Muscle layer of colon (tissue), 2 donors: Measurements from ENCODE around the gene SCYGR1.

Source experiments
- H3K27ac ChIP-seq: one replicate; pipeline ENCODE4 v1.7.0; 2013; ENCODE audit warnings: low read depth, mild to moderate bottlenecking, low read length, moderate library complexity
- H3K27me3 ChIP-seq, 2 donors: one replicate each; pipeline ENCODE4 v1.7.0; 2013; ENCODE audit warnings: low read length in 2 of 2, mild to moderate bottlenecking in 2 of 2; ENCODE audit not compliant: insufficient read depth in 2 of 2, control insufficient read depth in 1 of 2
- H3K36me3 ChIP-seq: one replicate; pipeline ENCODE4 v1.7.0; 2013; ENCODE audit warnings: mild to moderate bottlenecking, low read length; ENCODE audit not compliant: insufficient read depth
- H3K4me1 ChIP-seq: one replicate; pipeline ENCODE4 v1.7.0; 2013; ENCODE audit warnings: mild to moderate bottlenecking, low read length; ENCODE audit not compliant: insufficient read depth
- H3K4me3 ChIP-seq, 2 donors: one replicate each; pipeline ENCODE4 v1.7.0; 2013; ENCODE audit warnings: low read length in 2 of 2, low read depth in 1 of 2, mild to moderate bottlenecking in 1 of 2, moderate library complexity in 1 of 2
- H3K9ac ChIP-seq: one replicate; pipeline ENCODE4 v1.7.0; 2013; ENCODE audit warnings: low read length
- H3K9me3 ChIP-seq: one replicate; pipeline ENCODE4 v1.7.0; 2013; ENCODE audit warnings: mild to moderate bottlenecking, low read length
- donor health status: abdominal sarcoma.
- donor health status: Adenocarcinoma of cecum.

The SCYGR1 gene

DNA sequence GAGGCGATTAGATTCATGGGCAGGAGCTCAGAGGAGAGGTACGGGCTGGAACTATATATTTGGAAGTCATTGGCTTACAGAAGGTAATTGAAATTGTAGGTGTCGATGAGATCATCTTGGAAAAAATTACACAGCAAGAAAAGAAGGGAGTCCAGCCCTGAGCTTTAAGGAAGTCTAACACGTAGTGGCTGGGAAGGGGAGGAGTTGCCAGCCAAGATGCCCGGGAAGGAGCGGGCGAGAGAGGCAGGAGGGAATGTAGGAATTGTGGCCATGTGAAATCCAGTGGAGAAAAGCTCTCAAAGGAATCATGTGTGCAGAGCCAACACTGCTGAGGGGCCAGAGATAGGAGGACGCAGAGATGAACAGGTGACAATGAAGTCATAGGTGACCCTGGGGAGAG is 25.6 kb upstream of the SCYGR1 start:
- Histone ChIP-seq H3K4me1 (peaks cover 4% of the 10 kb centered on the region), H3K4me3 (no peak overlapping the region), H3K9me3 (no peaks in the 10 kb centered on the region), H3K27me3 (no peaks in the 10 kb centered on the region), H3K36me3 (no peaks in the 10 kb centered on the region), H3K9ac (no peak overlapping the region), H3K27ac (no peak overlapping the region)

DNA sequence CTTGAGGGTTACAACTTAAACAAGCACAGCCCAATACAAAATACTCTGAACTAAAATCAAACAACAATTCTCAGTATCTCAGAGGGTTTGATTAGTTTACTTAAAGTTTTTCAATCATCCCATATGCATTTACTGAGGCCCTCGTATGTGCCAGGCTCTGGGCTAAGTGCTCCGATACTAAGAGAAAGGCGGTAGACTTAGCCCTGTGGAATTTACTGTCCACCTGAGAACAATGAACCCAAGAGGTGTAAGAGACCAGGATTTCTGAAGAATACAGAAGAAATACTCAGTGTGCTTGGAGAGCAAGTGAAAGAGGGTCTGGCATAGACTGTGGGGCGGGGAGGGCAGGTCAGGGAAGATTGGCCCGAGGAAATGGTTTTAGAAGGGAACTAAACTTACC is 25.1 kb upstream of the SCYGR1 start:
- Histone ChIP-seq H3K9ac (no peak overlapping the region), H3K4me1 (peaks cover 4% of the 10 kb centered on the region), H3K27ac (no peak overlapping the region), H3K36me3 (no peaks in the 10 kb centered on the region), H3K4me3 (no peak overlapping the region), H3K27me3 (no peaks in the 10 kb centered on the region), H3K9me3 (no peaks in the 10 kb centered on the region)

DNA sequence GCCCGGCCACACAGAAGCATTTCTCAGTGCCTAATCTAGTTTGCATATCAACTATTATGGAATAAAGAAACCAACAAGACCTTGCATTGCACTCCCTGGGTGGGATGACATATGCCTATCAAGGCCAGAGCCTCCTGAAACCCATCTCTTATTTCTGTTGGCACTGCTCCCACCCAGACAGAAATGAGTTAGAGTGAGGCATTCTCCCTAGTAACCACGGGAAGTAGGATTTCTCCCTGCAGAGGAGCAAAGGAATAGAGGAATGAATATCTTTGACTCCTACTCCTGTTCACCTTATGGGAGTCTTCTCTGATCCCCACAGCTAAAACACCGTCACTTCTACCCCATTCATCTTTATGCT is 24.2 kb upstream of the SCYGR1 start:
- H3K4me3 ChIP-seq: no peak overlapping the region
- H3K36me3 ChIP-seq: no peaks in the 10 kb centered on the region
- no peak overlapping the region for H3K27ac ChIP-seq
- no peaks in the 10 kb centered on the region for H3K27me3 ChIP-seq
- no peak overlapping the region for H3K9ac ChIP-seq
- H3K4me1 ChIP-seq: peaks cover 5% of the 10 kb centered on the region
- no peaks in the 10 kb centered on the region for H3K9me3 ChIP-seq

- H3K36me3 ChIP-seq: no peaks in the 10 kb centered on the region
- no peak overlapping the region for H3K9ac ChIP-seq
- H3K27me3 ChIP-seq: no peaks in the 10 kb centered on the region
- no peak overlapping the region for H3K4me3 ChIP-seq
- H3K27ac ChIP-seq: no peak overlapping the region
- H3K4me1 ChIP-seq: peaks cover 10% of the 10 kb centered on the region
- no peaks in the 10 kb centered on the region for H3K9me3 ChIP-seq
Observed at GRCh38 chr2:227411320-227411989, 23.7 kb upstream of the SCYGR1 start.

DNA sequence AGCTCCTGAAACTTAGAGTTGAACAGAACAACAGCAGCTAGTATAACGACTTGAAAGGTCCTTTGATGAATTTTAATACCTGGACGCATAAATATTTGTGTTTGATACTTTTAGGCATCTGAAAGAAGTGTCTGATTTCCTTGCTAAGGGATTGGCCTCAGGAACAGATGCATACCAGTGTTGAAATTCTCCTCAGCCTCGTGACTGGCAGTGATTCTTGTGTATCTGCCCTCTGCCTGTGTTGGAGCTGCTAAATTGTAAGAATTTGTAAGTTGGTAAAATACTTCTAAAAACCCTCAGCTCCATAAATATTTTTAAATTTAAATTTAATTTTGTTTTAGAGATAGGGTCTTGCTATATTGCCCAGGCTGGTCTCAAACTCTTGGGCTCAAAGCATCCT is 22.4 kb upstream of the SCYGR1 start:
- no peak overlapping the region for H3K4me3 ChIP-seq
- H3K4me1 ChIP-seq: peaks cover 18% of the 10 kb centered on the region

GRCh38 chr2:227407591-227408151 is 19.9 kb upstream of the SCYGR1 start:
- Histone ChIP-seq H3K36me3 (no peaks in the 10 kb centered on the region), H3K9me3 (no peaks in the 10 kb centered on the region), H3K4me3 (no peak overlapping the region), H3K27ac (no peak overlapping the region), H3K9ac (no peak overlapping the region), H3K27me3 (no peaks in the 10 kb centered on the region), H3K4me1 (peaks cover 14% of the 10 kb centered on the region)

More for the DNA sequence above, 22.4 kb upstream of the SCYGR1 start:
- H3K27me3 ChIP-seq: no peaks in the 10 kb centered on the region
- no peak overlapping the region for H3K27ac ChIP-seq
- H3K36me3 ChIP-seq: no peaks in the 10 kb centered on the region
- H3K9ac ChIP-seq: no peak overlapping the region
- H3K9me3 ChIP-seq: no peaks in the 10 kb centered on the region

GRCh38 chr2:227406177-227407031 is 18.7 kb upstream of the SCYGR1 start:
- H3K4me3 ChIP-seq: no peak overlapping the region
- no peaks in the 10 kb centered on the region for H3K27me3 ChIP-seq
- H3K9me3 ChIP-seq: no peaks in the 10 kb centered on the region
- peaks cover 14% of the 10 kb centered on the region for H3K4me1 ChIP-seq
- no peak overlapping the region for H3K9ac ChIP-seq
- H3K27ac ChIP-seq: no peak overlapping the region
- H3K36me3 ChIP-seq: no peaks in the 10 kb centered on the region

DNA sequence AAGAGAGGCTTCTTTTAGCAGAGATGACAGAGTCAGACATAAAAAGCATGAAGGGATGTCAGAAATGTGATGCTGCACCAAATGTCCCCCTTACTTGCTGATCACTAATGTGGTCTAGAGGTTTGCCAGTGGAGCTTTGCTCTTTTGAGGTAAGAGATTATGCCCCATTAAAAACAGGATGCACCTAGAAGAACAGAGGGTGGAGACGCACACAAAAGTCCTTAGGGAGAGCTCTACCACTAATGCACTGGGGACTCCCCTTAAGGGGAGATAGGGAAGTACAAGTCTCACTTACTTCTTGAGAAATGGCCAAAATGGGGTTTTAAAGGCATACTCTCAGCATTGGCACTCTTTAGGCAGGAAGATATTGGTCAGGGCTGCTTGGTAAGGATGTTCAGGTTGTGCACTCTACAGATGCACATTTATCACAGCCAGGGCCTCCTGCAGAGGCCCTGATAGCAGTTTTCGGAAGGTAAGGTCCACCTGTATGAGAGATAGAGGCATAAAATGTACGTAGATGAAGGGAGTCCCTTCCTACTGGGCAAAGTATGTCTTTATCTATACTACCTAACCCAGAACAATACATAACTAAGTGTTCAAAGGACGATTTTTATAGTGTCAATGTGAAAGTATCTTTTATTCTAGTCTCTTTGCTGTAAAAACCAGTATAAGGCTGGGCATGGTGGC is 17.0 kb upstream of the SCYGR1 start:
- Histone ChIP-seq H3K27ac (no peak overlapping the region), H3K9ac (no peak overlapping the region), H3K27me3 (no peaks in the 10 kb centered on the region), H3K36me3 (no peaks in the 10 kb centered on the region), H3K4me1 (peaks cover 14% of the 10 kb centered on the region), H3K9me3 (no peaks in the 10 kb centered on the region), H3K4me3 (no peak overlapping the region)

GRCh38 chr2:227402959-227403358 is 15.2 kb upstream of the SCYGR1 start:
- Histone ChIP-seq H3K36me3 (no peaks in the 10 kb centered on the region), H3K4me1 (peaks cover 14% of the 10 kb centered on the region), H3K9ac (no peak overlapping the region), H3K27me3 (no peaks in the 10 kb centered on the region), H3K4me3 (no peak overlapping the region), H3K27ac (no peak overlapping the region), H3K9me3 (no peaks in the 10 kb centered on the region)

- peaks cover 14% of the 10 kb centered on the region for H3K4me1 ChIP-seq
- no peak overlapping the region for H3K4me3 ChIP-seq
- H3K9me3 ChIP-seq: no peaks in the 10 kb centered on the region
- H3K27ac ChIP-seq: no peak overlapping the region
- H3K27me3 ChIP-seq: no peaks in the 10 kb centered on the region
- no peaks in the 10 kb centered on the region for H3K36me3 ChIP-seq
- no peak overlapping the region for H3K9ac ChIP-seq
Observed at GRCh38 chr2:227402321-227402720, 14.6 kb upstream of the SCYGR1 start.

GRCh38 chr2:227401550-227401949 is 13.8 kb upstream of the SCYGR1 start:
- Histone ChIP-seq H3K27ac (no peak overlapping the region), H3K9me3 (no peaks in the 10 kb centered on the region), H3K27me3 (no peaks in the 10 kb centered on the region), H3K4me3 (no peak overlapping the region), H3K9ac (no peak overlapping the region), H3K36me3 (no peaks in the 10 kb centered on the region), H3K4me1 (peaks cover 8% of the 10 kb centered on the region)
